ENCODE measurements around the gene IRGQ. TPM values are rescaled to one million over a fixed set of nuclear protein-coding genes. Genes with fewer than 3 reads are reported as not detected.

Gene IRGQ
- total RNA-seq, 1 donor from 2014 or later: 41.7 TPM

DNA sequence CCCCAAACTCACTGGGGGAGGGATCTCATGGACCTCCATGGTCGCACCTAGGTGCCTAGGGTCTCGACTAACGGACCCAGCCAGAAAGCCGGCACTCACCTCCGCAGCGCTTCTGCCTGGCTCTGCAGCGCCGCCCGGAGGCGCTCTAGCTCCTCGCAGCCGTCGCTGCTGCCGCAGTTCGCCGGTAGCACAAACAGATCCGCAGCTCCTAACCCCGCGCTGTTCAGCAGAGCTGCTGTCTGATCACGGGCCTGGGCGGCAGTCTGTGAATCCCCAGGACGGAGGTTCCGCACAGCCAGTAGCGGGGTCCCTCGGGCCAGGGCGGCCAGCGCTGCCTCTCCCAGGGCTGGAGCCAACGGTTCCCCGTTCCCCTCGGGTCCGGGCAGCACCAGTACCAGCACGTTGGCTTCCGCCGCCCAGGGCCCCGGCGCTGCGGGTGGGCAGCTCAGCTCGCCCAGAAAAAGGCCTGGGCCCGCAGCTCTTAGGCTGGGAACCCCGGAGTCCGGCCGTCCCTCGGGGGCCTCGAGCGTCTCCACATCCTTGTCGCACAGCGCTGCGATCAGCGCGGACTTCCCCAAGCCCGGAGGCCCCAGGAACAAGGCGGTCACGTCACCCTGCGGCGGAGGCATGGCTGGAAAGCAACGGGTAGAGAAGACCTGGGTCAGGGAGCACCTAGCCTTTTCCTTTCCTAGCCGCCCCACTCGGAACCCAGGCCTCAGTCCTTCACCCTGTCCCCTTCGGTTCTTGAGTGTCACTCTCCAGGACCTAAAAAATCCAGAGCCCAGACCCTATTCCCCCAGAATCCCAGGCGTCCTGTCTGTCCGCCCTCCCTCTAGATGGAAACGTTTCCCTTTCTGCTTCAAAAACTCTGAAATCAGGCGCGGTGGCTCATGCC is 977 bp downstream of the IRGQ start:
- no peaks in the 10 kb centered on the region for H3K27me3 Mint-ChIP-seq (ENCODE audit: low read depth)
- peak overlapping the region; percentile 100 for H3K4me3 Mint-ChIP-seq (ENCODE audit: unreplicated experiment)
- H3K36me3 Mint-ChIP-seq (ENCODE audit: low read depth): peaks cover 21% of the 10 kb centered on the region
- TF ChIP-seq, protein P1, sequence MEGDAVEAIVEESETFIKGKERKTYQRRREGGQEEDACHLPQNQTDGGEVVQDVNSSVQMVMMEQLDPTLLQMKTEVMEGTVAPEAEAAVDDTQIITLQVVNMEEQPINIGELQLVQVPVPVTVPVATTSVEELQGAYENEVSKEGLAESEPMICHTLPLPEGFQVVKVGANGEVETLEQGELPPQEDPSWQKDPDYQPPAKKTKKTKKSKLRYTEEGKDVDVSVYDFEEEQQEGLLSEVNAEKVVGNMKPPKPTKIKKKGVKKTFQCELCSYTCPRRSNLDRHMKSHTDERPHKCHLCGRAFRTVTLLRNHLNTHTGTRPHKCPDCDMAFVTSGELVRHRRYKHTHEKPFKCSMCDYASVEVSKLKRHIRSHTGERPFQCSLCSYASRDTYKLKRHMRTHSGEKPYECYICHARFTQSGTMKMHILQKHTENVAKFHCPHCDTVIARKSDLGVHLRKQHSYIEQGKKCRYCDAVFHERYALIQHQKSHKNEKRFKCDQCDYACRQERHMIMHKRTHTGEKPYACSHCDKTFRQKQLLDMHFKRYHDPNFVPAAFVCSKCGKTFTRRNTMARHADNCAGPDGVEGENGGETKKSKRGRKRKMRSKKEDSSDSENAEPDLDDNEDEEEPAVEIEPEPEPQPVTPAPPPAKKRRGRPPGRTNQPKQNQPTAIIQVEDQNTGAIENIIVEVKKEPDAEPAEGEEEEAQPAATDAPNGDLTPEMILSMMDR (IDR thresholded peaks at IDR 0.05): peak; percentile 91
- H3K4me1 Mint-ChIP-seq (ENCODE audit: low read depth): peaks cover 41% of the 10 kb centered on the region
- H3K9me3 Mint-ChIP-seq (ENCODE audit: low read depth): no peaks in the 10 kb centered on the region
- DNase-seq (ENCODE audit: low spot score): no peak
- H3K27ac Mint-ChIP-seq (ENCODE audit: unreplicated experiment): peak overlapping the region; percentile 100

DNA sequence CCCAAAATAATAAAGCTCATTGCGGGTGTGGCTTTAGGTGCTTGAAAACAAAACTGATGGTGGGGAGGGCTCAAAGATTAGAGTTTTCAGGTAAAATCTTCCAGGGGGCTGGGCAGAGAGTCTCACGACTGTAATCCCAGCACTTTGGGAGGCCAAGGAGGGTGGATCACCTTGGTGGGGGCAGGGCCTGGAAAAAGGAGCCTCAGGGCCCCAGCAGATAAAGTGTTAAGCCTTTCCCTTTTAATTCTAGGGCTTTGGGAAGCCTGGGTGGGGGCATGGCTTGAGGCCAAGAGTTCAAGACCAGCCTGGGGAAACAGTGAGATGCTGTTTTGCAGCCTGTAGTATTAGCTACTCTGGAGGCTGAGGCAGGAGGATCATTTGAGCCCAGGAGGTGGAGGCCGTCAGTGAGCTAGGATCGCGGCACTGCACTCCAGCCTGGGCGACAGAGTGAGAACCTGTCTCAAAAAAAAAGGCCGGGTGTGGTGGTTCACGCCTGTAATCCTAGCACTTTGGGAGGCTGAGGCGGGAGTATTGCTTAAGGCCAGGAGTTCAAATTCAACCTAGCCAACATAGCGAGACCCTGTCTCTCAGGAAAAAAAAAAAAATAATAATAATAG is 1.7 kb downstream of the IRGQ start:
- H3K4me3 Mint-ChIP-seq (ENCODE audit: unreplicated experiment): peak overlapping the region; percentile 100
- DNase-seq (ENCODE audit: low spot score): no peak
- no peaks in the 10 kb centered on the region for H3K9me3 Mint-ChIP-seq (ENCODE audit: low read depth)
- H3K36me3 Mint-ChIP-seq (ENCODE audit: low read depth): peaks cover 24% of the 10 kb centered on the region
- TF ChIP-seq, protein P1 (IDR thresholded peaks at IDR 0.05): no peak
- peak overlapping the region; percentile 84 for H3K27ac Mint-ChIP-seq (ENCODE audit: unreplicated experiment)
- peaks cover 41% of the 10 kb centered on the region for H3K4me1 Mint-ChIP-seq (ENCODE audit: low read depth)
- no peaks in the 10 kb centered on the region for H3K27me3 Mint-ChIP-seq (ENCODE audit: low read depth)

DNA sequence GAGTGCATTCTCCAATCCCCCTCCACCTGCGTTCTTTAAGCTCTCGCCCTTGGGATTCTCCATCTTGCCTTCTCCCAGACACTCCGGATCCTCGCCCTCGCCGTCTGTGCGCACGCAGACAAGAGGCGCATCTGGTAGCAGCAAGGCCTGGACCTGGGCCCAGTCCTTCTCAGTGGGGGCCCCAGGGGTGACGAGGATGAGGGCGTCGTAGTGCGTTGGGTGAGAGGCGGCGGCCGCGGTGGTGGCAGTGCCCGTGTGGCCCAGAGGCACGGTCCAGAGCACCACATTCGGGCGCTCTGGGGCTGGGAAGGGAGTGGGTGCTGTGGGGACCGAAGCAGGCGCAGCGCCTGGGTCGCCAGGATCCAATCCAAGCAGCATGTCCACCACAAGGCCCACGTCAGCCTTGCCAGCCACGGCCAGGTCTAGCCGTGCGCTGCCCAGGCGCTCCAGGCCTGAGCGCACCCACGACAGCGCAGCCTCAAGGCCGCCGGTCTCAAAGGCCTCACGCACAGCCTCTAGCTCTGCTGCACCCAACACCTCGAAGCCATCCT is 3.1 kb downstream of the IRGQ start:
- H3K4me3 Mint-ChIP-seq (ENCODE audit: unreplicated experiment): no peak overlapping the region
- H3K27me3 Mint-ChIP-seq (ENCODE audit: low read depth): no peaks in the 10 kb centered on the region
- peaks cover 25% of the 10 kb centered on the region for H3K36me3 Mint-ChIP-seq (ENCODE audit: low read depth)
- no peak for DNase-seq (ENCODE audit: low spot score)
- H3K4me1 Mint-ChIP-seq (ENCODE audit: low read depth): peaks cover 34% of the 10 kb centered on the region
- no peak overlapping the region for H3K27ac Mint-ChIP-seq (ENCODE audit: unreplicated experiment)
- H3K9me3 Mint-ChIP-seq (ENCODE audit: low read depth): no peaks in the 10 kb centered on the region
- TF ChIP-seq, protein P1 (IDR thresholded peaks at IDR 0.05): no peak

DNA sequence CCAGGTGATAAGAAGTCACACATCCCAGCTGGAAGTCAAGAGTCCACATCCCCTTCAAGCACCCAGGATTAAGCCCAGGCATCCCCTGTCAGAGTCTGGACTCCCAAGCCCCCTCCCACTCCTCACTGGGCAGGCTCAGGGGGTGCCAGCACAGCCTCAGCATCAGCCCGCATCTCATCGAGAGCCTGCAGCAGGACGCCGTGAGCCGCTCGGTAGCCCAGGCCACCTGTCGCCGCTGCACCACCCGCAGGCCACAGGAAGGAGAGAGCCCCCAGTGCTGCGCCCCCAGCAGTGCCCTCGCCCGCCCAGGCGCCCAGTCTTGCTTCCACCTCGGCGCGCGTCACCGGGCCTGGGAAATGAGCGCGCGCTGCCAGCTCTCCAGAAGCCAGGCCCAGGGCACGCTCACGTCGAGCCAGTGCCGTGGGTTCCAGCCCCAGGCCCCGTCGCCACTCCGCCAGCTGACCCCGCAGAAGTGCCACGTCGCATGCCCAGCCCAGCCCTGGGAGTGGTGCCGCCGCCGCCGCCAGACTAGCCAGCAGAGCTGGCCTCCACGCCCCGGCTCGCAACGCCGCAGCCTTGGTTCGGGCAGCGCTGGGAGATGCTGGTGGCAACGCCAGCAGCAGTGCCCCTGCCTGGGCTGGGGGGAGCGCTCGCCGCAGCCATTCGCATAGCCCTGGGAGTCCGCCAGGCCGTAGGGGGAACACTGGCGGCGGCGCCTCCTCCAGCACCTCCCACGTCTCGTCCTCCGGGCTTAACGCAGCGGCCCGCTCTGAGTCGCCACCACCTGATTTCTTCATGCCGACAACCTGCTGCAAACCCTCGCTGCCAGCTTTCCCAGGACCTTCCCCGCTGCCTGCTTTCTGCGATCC is 3.8 kb downstream of the IRGQ start:
- peaks cover 25% of the 10 kb centered on the region for H3K36me3 Mint-ChIP-seq (ENCODE audit: low read depth)
- no peak overlapping the region for H3K27ac Mint-ChIP-seq (ENCODE audit: unreplicated experiment)
- no peak overlapping the region for H3K4me3 Mint-ChIP-seq (ENCODE audit: unreplicated experiment)
- no peak for DNase-seq (ENCODE audit: low spot score)
- no peaks in the 10 kb centered on the region for H3K9me3 Mint-ChIP-seq (ENCODE audit: low read depth)
- no peaks in the 10 kb centered on the region for H3K27me3 Mint-ChIP-seq (ENCODE audit: low read depth)
- H3K4me1 Mint-ChIP-seq (ENCODE audit: low read depth): peaks cover 27% of the 10 kb centered on the region
- TF ChIP-seq, protein P1 (IDR thresholded peaks at IDR 0.05): no peak

All from chondrocyte (in vitro differentiated cells).